ENCODE data around the gene AGR2. TPM values are rescaled to one million over a fixed set of nuclear protein-coding genes. Genes with fewer than 3 reads are reported as not detected.
A peak's percentile ranks its signal among the peaks of the same experiment; 100 is the strongest.

AGR2 gene
- total RNA-seq, 1 experiment from 2014 or later: 0.93 TPM

- H3K79me2 ChIP-seq (ENCODE audit: insufficient read depth, low read length): 0 out of 2 replicates have a peak, but pooled peaks cover 7% of the 10 kb centered on the region
- 0 out of 2 replicates have a peak overlapping the region, but pooled peaks have one; percentile 64 for H3K9ac ChIP-seq (ENCODE audit: low read length)
- no peaks in the 10 kb centered on the region for H3K27me3 ChIP-seq (ENCODE audit: insufficient read depth, low read length)
- no TSS peak for BruUV-seq (replicated peaks)
- H3K4me2 ChIP-seq (ENCODE audit: low read length): no peak overlapping the region
- ChIA-PET RAD21 (ENCODE audit: low non-redundant PET in 1 of 2, low total read pairs in 2 of 2, uncharacterized antibody in 2 of 2, unreplicated experiment in 2 of 2) (no interaction called here), CTCF (no interaction called here), POLR2A (no interaction called here)
- TF ChIP-seq EZH2phosphoT487 (IDR thresholded peaks at IDR 0.05; ENCODE audit: borderline replicate concordance) (no peak), ZFX (IDR thresholded peaks at IDR 0.05) (no peak), TCF7L2 (IDR thresholded peaks at IDR 0.05; ENCODE audit: borderline replicate concordance, extremely low read depth, insufficient read depth, insufficient read length) (no peak), JUND (IDR thresholded peaks at IDR 0.05) (no peak), SP1 (IDR thresholded peaks at IDR 0.05; ENCODE audit: low read depth) (no peak), EZH2 (IDR thresholded peaks at IDR 0.05) (no peak), FOSL1 (IDR thresholded peaks at IDR 0.05; ENCODE audit: low read depth) (no peak), ATF3 (IDR thresholded peaks at IDR 0.05) (no peak), POLR2A (IDR thresholded peaks at IDR 0.05; ENCODE audit: borderline replicate concordance, extremely low read depth, insufficient read depth, insufficient read length) (no peak), CTCF (IDR thresholded peaks at IDR 0.05 in 2 of 3, conservative IDR thresholded peaks at IDR 0.05 in 1 of 3; ENCODE audit: borderline replicate concordance in 1 of 3, insufficient read depth in 1 of 3, low read depth in 2 of 3, low read length in 2 of 3) (no peak), ELF1 (IDR thresholded peaks at IDR 0.05; ENCODE audit: borderline replicate concordance, low read depth) (no peak), REST (IDR thresholded peaks at IDR 0.05; ENCODE audit: low read depth) (no peak), MAX (IDR thresholded peaks at IDR 0.05) (no peak), CBX3 (IDR thresholded peaks at IDR 0.05; ENCODE audit: low read depth) (no peak)
- no peak overlapping the region for H3K4me3 ChIP-seq (replicated peaks in 1 of 2; ENCODE audit: low read depth in 1 of 2, low read length in 2 of 2)
- DNase-seq (ENCODE audit: low read depth, low spot score): no peak
- no peak overlapping the region for H3K27ac ChIP-seq (ENCODE audit: low read depth, low read length)
- intact Hi-C loops (cut with micrococcal nuclease): no loop called here
- peaks cover 8 to 15% of the 10 kb centered on the region in 2 experiments; a peak in 3 of 4 replicates for H3K4me1 ChIP-seq (ENCODE audit: control insufficient read depth in 1 of 2, insufficient read depth in 2 of 2, low read length in 2 of 2)
- H4K20me1 ChIP-seq (ENCODE audit: insufficient read depth): no peaks in the 10 kb centered on the region
- no peak overlapping the region for H2AFZ ChIP-seq (ENCODE audit: low read depth, low read length, poor library complexity, severe bottlenecking)
- H3K9me3 ChIP-seq (ENCODE audit: control insufficient read depth in 1 of 2, insufficient read depth in 1 of 2, low read depth in 1 of 2, low read length in 2 of 2): no peaks in the 10 kb centered on the region
- H3K9me2 ChIP-seq (ENCODE audit: insufficient read depth): no peaks in the 10 kb centered on the region
- H3K36me3 ChIP-seq (ENCODE audit: control insufficient read depth in 1 of 2, insufficient read depth in 2 of 2, low read length in 2 of 2): no peaks in the 10 kb centered on the region
- no peak for ATAC-seq
Observed at GRCh38 chr7:16755397-16755796, 49.4 kb downstream of the AGR2 start.
